Left lung (tissue), 10 donors: ENCODE data around the gene DLL4. TPM values are rescaled to one million over a fixed set of nuclear protein-coding genes. Genes with fewer than 3 reads are reported as not detected.

Experiments
- ATAC-seq: fragments of 200-7000 bp; cut with Tn5 transposase; one replicate; pipeline ENCODE4 v1.9.1; 2020; ENCODE audit warnings: moderate library complexity
- DNase-seq, 4 donors: peaks; one replicate each; pipeline ENCODE4 v3.0.0-alpha.2; 2013 to 2020
- H3K27ac ChIP-seq, 2 donors: fragments of 200-600 bp; sonication (generic) in 1 of 2; one replicate each; pipeline versions ENCODE4 v1.5.0 to v1.8.0; 2020 to 2021
- H3K27me3 ChIP-seq, 2 donors: fragments of 200-600 bp; sonication (generic) in 1 of 2; one replicate each; pipeline versions ENCODE4 v1.5.0 to v1.8.0; 2020 to 2021
- H3K36me3 ChIP-seq, 2 donors: fragments of 200-600 bp; sonication (generic) in 1 of 2; one replicate each; pipeline versions ENCODE4 v1.5.0 to v1.8.0; 2020 to 2021
- H3K4me1 ChIP-seq, 2 donors: fragments of 200-600 bp; one replicate each; pipeline ENCODE4 v1.8.0; 2021
- H3K4me3 ChIP-seq, 2 donors: fragments of 200-600 bp; sonication (generic) in 1 of 2; one replicate each; pipeline versions ENCODE4 v1.5.0 to v1.8.0; 2020 to 2021; ENCODE audit warnings: mild to moderate bottlenecking in 1 of 2
- H3K9me3 ChIP-seq, 2 donors: fragments of 200-600 bp; sonication (generic) in 1 of 2; one replicate each; pipeline versions ENCODE4 v1.5.0 to v1.8.0; 2020 to 2021
- intact Hi-C, 2 donors: fragments of 100-400 bp; cut with DNase I; formaldehyde crosslinking; loops; one replicate each; pipeline versions ENCODE4 v1.11.2 to v1.14.2; 2022
- polyA plus RNA-seq, 6 donors: library from polyadenylated mRNA; unstranded; fragments of 120-200 nt; gene quantifications; one replicate each; pipeline ENCODE4 v1.2.1, GENCODE V29; 2013; ENCODE audit not compliant: insufficient read length in 6 of 6
- total RNA-seq, 2 donors: library from RNA; stranded (reverse); fragmentation: NEBNext Ultra II Directional; extraction: Animal tissue kit (Norgen Biotek cat#: 25700); gene quantifications; one replicate each; pipeline ENCODE4 v1.2.1, GENCODE V29; 2021
- TF ChIP-seq, protein P1 (sequence below), 2 donors: fragments of 200-600 bp; sonication (generic) in 1 of 2; IDR thresholded peaks; one replicate each; pipeline versions ENCODE4 v1.5.0 to v1.8.0; 2021; ENCODE audit warnings: antibody characterized with exemption in 2 of 2
- donor health status: DM: no; HTN: yes; CAD: no.
- donor health status: DM: no; HTN: no; CAD: no.

DLL4 gene
- total and polyA plus RNA-seq, 8 donors = 10.4 to 23.7 (median 18.7) TPM

- Histone ChIP-seq H3K4me3 (no peak overlapping the region), H3K9me3 (no peaks in the 10 kb centered on the region), H3K27ac (peak overlapping the region; percentile 33 to 45), H3K27me3 (no peaks in the 10 kb centered on the region), H3K4me1 (peaks cover 0 to 29% of the 10 kb centered on the region in 2 donors), H3K36me3 (no peaks in the 10 kb centered on the region)
- intact Hi-C loops = no loop called here
- ATAC-seq (no peak), DNase-seq (no peak)
- TF ChIP-seq, protein P1, sequence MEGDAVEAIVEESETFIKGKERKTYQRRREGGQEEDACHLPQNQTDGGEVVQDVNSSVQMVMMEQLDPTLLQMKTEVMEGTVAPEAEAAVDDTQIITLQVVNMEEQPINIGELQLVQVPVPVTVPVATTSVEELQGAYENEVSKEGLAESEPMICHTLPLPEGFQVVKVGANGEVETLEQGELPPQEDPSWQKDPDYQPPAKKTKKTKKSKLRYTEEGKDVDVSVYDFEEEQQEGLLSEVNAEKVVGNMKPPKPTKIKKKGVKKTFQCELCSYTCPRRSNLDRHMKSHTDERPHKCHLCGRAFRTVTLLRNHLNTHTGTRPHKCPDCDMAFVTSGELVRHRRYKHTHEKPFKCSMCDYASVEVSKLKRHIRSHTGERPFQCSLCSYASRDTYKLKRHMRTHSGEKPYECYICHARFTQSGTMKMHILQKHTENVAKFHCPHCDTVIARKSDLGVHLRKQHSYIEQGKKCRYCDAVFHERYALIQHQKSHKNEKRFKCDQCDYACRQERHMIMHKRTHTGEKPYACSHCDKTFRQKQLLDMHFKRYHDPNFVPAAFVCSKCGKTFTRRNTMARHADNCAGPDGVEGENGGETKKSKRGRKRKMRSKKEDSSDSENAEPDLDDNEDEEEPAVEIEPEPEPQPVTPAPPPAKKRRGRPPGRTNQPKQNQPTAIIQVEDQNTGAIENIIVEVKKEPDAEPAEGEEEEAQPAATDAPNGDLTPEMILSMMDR (IDR thresholded peaks at IDR 0.05) = no peak
Observed at GRCh38 chr15:40915679-40916078, 13.5 kb upstream of the DLL4 start.

DNA sequence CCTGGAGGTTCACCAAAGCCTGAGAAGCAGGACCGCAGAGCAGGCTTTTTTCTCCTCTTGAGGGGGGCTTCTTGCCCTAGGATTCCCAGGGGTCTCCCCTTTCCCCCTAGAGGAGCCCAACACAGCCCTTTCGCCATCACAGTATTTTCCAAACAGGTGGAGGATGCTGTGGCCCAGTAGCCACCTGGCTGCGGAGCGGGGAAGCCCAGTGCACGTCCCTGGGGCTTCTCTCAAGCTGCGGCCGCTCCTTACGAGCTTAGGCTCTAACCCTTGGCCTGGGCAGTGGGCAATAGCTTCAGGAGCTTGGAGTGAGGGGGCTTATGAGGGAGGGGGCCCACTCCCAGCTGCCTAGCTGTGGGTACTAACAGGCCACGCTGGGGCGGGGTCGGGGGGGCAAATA, 11.6 kb upstream of the DLL4 start:
- TF ChIP-seq, protein P1 (IDR thresholded peaks at IDR 0.05) = no peak
- H3K27ac ChIP-seq = peak overlapping the region; percentile 39 to 64
- DNase-seq (no peak), ATAC-seq (no peak)
- no peak overlapping the region for H3K4me3 ChIP-seq
- intact Hi-C loops = no loop called here
- no peaks in the 10 kb centered on the region for H3K9me3 ChIP-seq
- no peaks in the 10 kb centered on the region for H3K36me3 ChIP-seq
- no peaks in the 10 kb centered on the region for H3K27me3 ChIP-seq
- peaks cover 0 to 22% of the 10 kb centered on the region in 2 donors for H3K4me1 ChIP-seq

- TF ChIP-seq, protein P1 (IDR thresholded peaks at IDR 0.05) = no peak
- Histone ChIP-seq H3K4me1 (peaks cover 0 to 23% of the 10 kb centered on the region in 2 donors), H3K9me3 (no peaks in the 10 kb centered on the region), H3K4me3 (no peak overlapping the region), H3K36me3 (no peaks in the 10 kb centered on the region), H3K27me3 (no peaks in the 10 kb centered on the region), H3K27ac (peak overlapping the region; percentile 53 to 64)
- ATAC-seq (peak; percentile 86), DNase-seq (peak in 1 of 4 donors; percentile 56)
- intact Hi-C loops = no loop called here
Observed at GRCh38 chr15:40918146-40918798, 10.9 kb upstream of the DLL4 start.

DNA sequence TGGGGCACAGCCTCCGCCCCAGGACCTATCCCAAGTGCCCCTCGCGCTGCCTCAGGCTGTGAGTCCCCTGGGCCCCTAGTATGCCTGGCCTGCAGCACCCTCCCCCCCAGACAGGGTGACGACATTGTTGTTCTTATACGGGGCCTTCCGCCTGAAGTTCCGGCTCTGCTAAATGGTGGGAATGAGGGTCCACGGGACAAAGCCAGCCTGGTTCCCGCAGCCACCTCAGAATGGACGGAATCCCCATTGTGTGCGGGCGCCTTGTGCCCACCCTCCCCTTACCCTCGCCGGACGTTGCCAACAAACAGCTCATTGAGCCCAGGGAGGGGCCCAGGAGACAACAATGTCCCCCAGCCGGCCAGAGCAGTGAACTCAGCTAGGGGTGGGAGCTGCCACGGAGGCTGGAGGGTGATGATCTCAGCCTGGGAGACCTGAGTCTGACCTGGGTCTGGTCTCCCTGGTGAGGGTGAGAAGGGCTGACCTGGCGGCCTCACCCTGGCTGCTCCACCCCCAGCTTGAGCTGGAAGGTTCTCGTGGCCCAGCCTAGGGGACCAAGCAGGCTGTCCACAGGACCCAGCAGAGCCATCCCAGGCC, 10.2 kb upstream of the DLL4 start:
- no peak for DNase-seq
- H3K27ac ChIP-seq = peak overlapping the region; percentile 53 to 64

More for the DNA sequence above, 10.2 kb upstream of the DLL4 start:
- TF ChIP-seq, protein P1 (IDR thresholded peaks at IDR 0.05) = no peak
- Histone ChIP-seq H3K4me1 (peaks cover 0 to 23% of the 10 kb centered on the region in 2 donors), H3K27me3 (no peaks in the 10 kb centered on the region), H3K9me3 (no peaks in the 10 kb centered on the region), H3K36me3 (no peaks in the 10 kb centered on the region), H3K4me3 (no peak overlapping the region)
- ATAC-seq = peak; percentile 7
- intact Hi-C loops = no loop called here
